HCT116 (cell line): Measurements from ENCODE around the gene C1orf174. TPM values are rescaled to one million over a fixed set of nuclear protein-coding genes. Genes with fewer than 3 reads are reported as not detected.

Experiments
- ATAC-seq: fragments of 200-7000 bp; cut with Tn5 transposase; 2 replicates; pipeline ENCODE4 v1.9.1; 2020; ENCODE audit warnings: mild to moderate bottlenecking, moderate library complexity
- BruUV-seq: library from RNA; stranded (reverse); fragments of 400-500 nt; replicated peaks from 2 replicates; lab custom pipeline; 2021; lab: Mats Ljungman, UMichigan
- CTCF ChIA-PET: fragments of 300-600 bp; sonication (Branson Sonifier 250); formaldehyde crosslinking; loops from one replicate; lab custom pipeline; 2021; ENCODE audit warnings: antibody characterized with exemption; lab: Charles Lee
- POLR2A ChIA-PET: fragments of 300-600, 350-600 bp; sonication (Branson Sonifier 250); formaldehyde crosslinking; loops from one replicate; lab custom pipeline; 2021; ENCODE audit warnings: antibody characterized with exemption; lab: Charles Lee
- RAD21 ChIA-PET, 2 experiments: fragments of 300-600 bp; sonication (Branson Sonifier 250); formaldehyde crosslinking; loops; one replicate each; lab custom pipeline; 2023; ENCODE audit warnings: low total read pairs in 2 of 2; ENCODE audit not compliant: uncharacterized antibody in 2 of 2, unreplicated experiment in 2 of 2, low non-redundant PET in 1 of 2; lab: Charles Lee
- DNase-seq: peaks from one replicate; pipeline ENCODE4 v3.0.0-alpha.2; 2010; ENCODE audit warnings: low read depth, low spot score
- H2AFZ ChIP-seq: fragments of 200-600 bp; shearing (Covaris generic), sonication (generic); 2 replicates; pipeline ENCODE4 v1.6.1; 2017; ENCODE audit warnings: low read depth, mixed run types, mixed read lengths, antibody characterized with exemption, low read length; ENCODE audit not compliant: poor library complexity, severe bottlenecking
- H3K27ac ChIP-seq: 2 replicates; pipeline ENCODE4 v1.5.1; 2012; ENCODE audit warnings: low read depth, low read length
- H3K27me3 ChIP-seq: fragments of 200-600 bp; sonication (generic); 2 replicates; pipeline ENCODE4 v1.6.1; 2016; ENCODE audit warnings: mixed run types, low read length, mixed read lengths; ENCODE audit not compliant: insufficient read depth
- H3K36me3 ChIP-seq, 2 experiments: fragments of 200-500 bp in 1 of 2; fragments of 200-600 bp in 1 of 2; sonication (Bioruptor generic) in 1 of 2; sonication (generic) in 1 of 2; 2 replicates each; pipeline versions ENCODE4 v1.5.1 to v1.6.1; 2014 to 2016; ENCODE audit warnings: low read length in 2 of 2, inconsistent platforms in 1 of 2, mixed read lengths in 1 of 2, mixed run types in 1 of 2; ENCODE audit not compliant: insufficient read depth in 2 of 2, control insufficient read depth in 1 of 2
- H3K4me1 ChIP-seq, 2 experiments: fragments of 200-600 bp in 1 of 2; sonication (generic) in 1 of 2; 2 replicates each; pipeline versions ENCODE4 v1.5.1 to v1.6.1; 2012 to 2017; ENCODE audit warnings: low read length in 2 of 2, inconsistent platforms in 1 of 2, mild to moderate bottlenecking in 1 of 2, mixed read lengths in 1 of 2, mixed run types in 1 of 2, moderate library complexity in 1 of 2; ENCODE audit not compliant: insufficient read depth in 2 of 2, control insufficient read depth in 1 of 2
- H3K4me2 ChIP-seq: fragments of 200-600 bp; sonication (generic); 2 replicates; pipeline ENCODE4 v1.6.1; 2017; ENCODE audit warnings: mixed run types, low read length, mixed read lengths
- H3K4me3 ChIP-seq, 2 experiments: fragments of 200-600 bp in 1 of 2; sonication (generic) in 1 of 2; replicated peaks in 1 of 2; 2 replicates each; pipeline ENCODE4 v1.5.1; 2011 to 2016; ENCODE audit warnings: low read length in 2 of 2, control low read depth in 1 of 2, low read depth in 1 of 2, mild to moderate bottlenecking in 1 of 2, mixed read lengths in 1 of 2, mixed run types in 1 of 2
- H3K79me2 ChIP-seq: fragments of 200-600 bp; sonication (generic); 2 replicates; pipeline ENCODE4 v1.6.1; 2017; ENCODE audit warnings: mild to moderate bottlenecking, mixed run types, low read length, moderate library complexity, mixed read lengths; ENCODE audit not compliant: insufficient read depth
- H3K9ac ChIP-seq: fragments of 200-600 bp; sonication (generic); 2 replicates; pipeline ENCODE4 v1.6.1; 2016; ENCODE audit warnings: low read length, mixed read lengths
- H3K9me2 ChIP-seq: fragments of 200-600 bp; sonication (generic), shearing (Covaris generic); 2 replicates; pipeline ENCODE4 v1.6.1; 2017; ENCODE audit warnings: mixed run types, mild to moderate bottlenecking, moderate library complexity; ENCODE audit not compliant: insufficient read depth
- H3K9me3 ChIP-seq, 2 experiments: fragments of 200-500 bp in 1 of 2; fragments of 200-600 bp in 1 of 2; sonication (Bioruptor generic) in 1 of 2; sonication (generic) in 1 of 2; 2 replicates each; pipeline ENCODE4 v1.6.1; 2014 to 2017; ENCODE audit warnings: low read length in 2 of 2, mixed read lengths in 2 of 2, inconsistent platforms in 1 of 2, low read depth in 1 of 2, mild to moderate bottlenecking in 1 of 2, mixed run types in 1 of 2, moderate library complexity in 1 of 2; ENCODE audit not compliant: control insufficient read depth in 1 of 2, insufficient read depth in 1 of 2
- H4K20me1 ChIP-seq: fragments of 200-600 bp; sonication (generic), shearing (Covaris generic); 2 replicates; pipeline ENCODE4 v1.6.1; 2017; ENCODE audit warnings: mixed run types, mild to moderate bottlenecking, moderate library complexity; ENCODE audit not compliant: insufficient read depth
- CBX3 ChIP-seq: IDR thresholded peaks from 2 replicates; pipeline ENCODE4 v1.6.1; 2012; ENCODE audit warnings: low read depth
- CEBPB ChIP-seq: IDR thresholded peaks from 2 replicates; pipeline ENCODE4 v1.6.1; 2012; ENCODE audit warnings: low read depth
- EGR1 ChIP-seq: IDR thresholded peaks from 2 replicates; pipeline ENCODE4 v1.6.1; 2012; ENCODE audit warnings: low read depth
- ELF1 ChIP-seq: IDR thresholded peaks from 2 replicates; pipeline ENCODE4 v1.6.1; 2012; ENCODE audit warnings: low read depth, borderline replicate concordance
- EZH2 ChIP-seq: fragments of 200-600 bp; sonication (generic); IDR thresholded peaks from 2 replicates; pipeline ENCODE4 v1.6.1; 2017; ENCODE audit warnings: antibody characterized with exemption, mixed run types
- EZH2phosphoT487 ChIP-seq: fragments of 200-600 bp; IDR thresholded peaks from 2 replicates; pipeline ENCODE4 v1.6.1; 2018; ENCODE audit warnings: antibody characterized with exemption, borderline replicate concordance
- FOSL1 ChIP-seq: IDR thresholded peaks from 2 replicates; pipeline ENCODE4 v1.6.1; 2012; ENCODE audit warnings: low read depth
- JUND ChIP-seq: IDR thresholded peaks from 2 replicates; pipeline ENCODE4 v1.6.1; 2012
- POLR2A ChIP-seq: IDR thresholded peaks from 2 replicates; pipeline ENCODE4 v1.7.0; 2011; ENCODE audit warnings: borderline replicate concordance; ENCODE audit not compliant: insufficient read depth, insufficient read length; ENCODE audit errors: extremely low read depth
- RAD21 ChIP-seq: IDR thresholded peaks from 2 replicates; pipeline ENCODE4 v1.6.1; 2012; ENCODE audit warnings: low read depth, mild to moderate bottlenecking
- SIN3A ChIP-seq: IDR thresholded peaks from 2 replicates; pipeline ENCODE4 v1.6.1; 2012; ENCODE audit warnings: low read depth
- SP1 ChIP-seq: IDR thresholded peaks from 2 replicates; pipeline ENCODE4 v1.6.1; 2012; ENCODE audit warnings: low read depth
- SRF ChIP-seq: IDR thresholded peaks from 2 replicates; pipeline ENCODE4 v1.6.1; 2012; ENCODE audit warnings: low read depth
- TCF7L2 ChIP-seq: IDR thresholded peaks from 2 replicates; pipeline ENCODE4 v1.7.0; 2011; ENCODE audit warnings: borderline replicate concordance, inconsistent platforms; ENCODE audit not compliant: insufficient read depth, insufficient read length; ENCODE audit errors: extremely low read depth
- YY1 ChIP-seq: IDR thresholded peaks from 2 replicates; pipeline ENCODE4 v1.6.1; 2011; ENCODE audit warnings: low read length, low read depth, moderate library complexity, mild to moderate bottlenecking; ENCODE audit not compliant: insufficient replicate concordance; ENCODE audit errors: extremely low read depth
- intact Hi-C: fragments of 100-400 bp; cut with micrococcal nuclease; formaldehyde crosslinking; loops from 2 replicates; pipeline ENCODE4 v1.10.0; 2022
- total RNA-seq: library from RNA; stranded (reverse); gene quantifications from one replicate; pipeline ENCODE4 v1.2.1, GENCODE V29; 2021; ENCODE audit not compliant: unreplicated experiment
- TF ChIP-seq, protein P1 (sequence below): IDR thresholded peaks from 2 replicates; pipeline ENCODE4 v1.6.1; 2012
- TF ChIP-seq, protein P2 (sequence below): IDR thresholded peaks from 2 replicates; pipeline ENCODE4 v1.6.1; 2011; ENCODE audit warnings: mild to moderate bottlenecking, low read length, moderate library complexity; ENCODE audit not compliant: insufficient replicate concordance; ENCODE audit errors: extremely low read depth
- TF ChIP-seq, protein P3 (sequence below): IDR thresholded peaks from 2 replicates; pipeline ENCODE4 v1.6.1; 2012; ENCODE audit warnings: low read depth
- TF ChIP-seq, protein P4 (sequence below): IDR thresholded peaks from 2 replicates; pipeline ENCODE4 v1.6.1; 2012
- TF ChIP-seq, protein P5 (sequence below), 3 experiments: fragments of 200-600 bp in 1 of 3; sonication (generic) in 1 of 3; IDR thresholded peaks in 2 of 3; conservative IDR thresholded peaks in 1 of 3; 2 replicates each; pipeline ENCODE4 v1.5.1; 2012 to 2017; ENCODE audit warnings: low read depth in 2 of 3, low read length in 2 of 3, antibody characterized with exemption in 1 of 3, borderline replicate concordance in 1 of 3, control low read depth in 1 of 3, mild to moderate bottlenecking in 1 of 3, mixed read lengths in 1 of 3, mixed run types in 1 of 3, moderate library complexity in 1 of 3; ENCODE audit not compliant: insufficient read depth in 1 of 3

Gene C1orf174
- total RNA-seq, 1 experiment from 2014 or later: 33.7 TPM

DNA sequence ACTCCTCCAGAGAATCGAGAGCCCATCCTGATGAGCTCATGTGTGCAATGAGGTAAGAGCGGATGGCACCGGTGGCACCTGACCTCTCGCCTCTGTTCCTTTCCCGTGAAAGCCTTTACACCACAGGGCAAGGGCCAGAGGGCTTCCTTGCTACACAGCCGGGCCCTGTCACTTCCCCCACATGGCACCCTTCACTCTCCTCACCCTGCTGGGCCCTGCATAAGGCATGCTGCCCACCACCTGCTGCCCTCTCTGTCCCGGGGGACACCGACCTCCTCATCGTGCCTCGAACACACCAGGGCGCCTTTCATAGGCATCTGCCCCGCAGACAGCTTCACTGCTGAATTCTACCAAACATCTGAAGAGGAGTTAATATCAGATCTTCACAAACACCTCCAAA, 45.1 kb upstream of the C1orf174 start:
- no peak for DNase-seq
- H2AFZ ChIP-seq: no peak overlapping the region
- no peaks in the 10 kb centered on the region for H3K36me3 ChIP-seq
- RAD21 ChIA-PET: no interaction called here
- no peaks in the 10 kb centered on the region for H3K79me2 ChIP-seq
- no peaks in the 10 kb centered on the region for H4K20me1 ChIP-seq
- H3K9me2 ChIP-seq: no peaks in the 10 kb centered on the region
- no peak for ATAC-seq
- H3K4me3 ChIP-seq: no peak overlapping the region
- H3K9ac ChIP-seq: no peak overlapping the region
- H3K4me1 ChIP-seq: no peaks in the 10 kb centered on the region
- POLR2A ChIA-PET: no interaction called here
- TF ChIP-seq, protein P1, sequence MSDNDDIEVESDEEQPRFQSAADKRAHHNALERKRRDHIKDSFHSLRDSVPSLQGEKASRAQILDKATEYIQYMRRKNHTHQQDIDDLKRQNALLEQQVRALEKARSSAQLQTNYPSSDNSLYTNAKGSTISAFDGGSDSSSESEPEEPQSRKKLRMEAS: no peak
- TF ChIP-seq YY1: no peak
- TF ChIP-seq JUND: no peak
- no peak for TF ChIP-seq FOSL1
- no peak for TF ChIP-seq EZH2
- no peak for TF ChIP-seq CEBPB
- TF ChIP-seq CBX3: no peak
- TF ChIP-seq, protein P2, sequence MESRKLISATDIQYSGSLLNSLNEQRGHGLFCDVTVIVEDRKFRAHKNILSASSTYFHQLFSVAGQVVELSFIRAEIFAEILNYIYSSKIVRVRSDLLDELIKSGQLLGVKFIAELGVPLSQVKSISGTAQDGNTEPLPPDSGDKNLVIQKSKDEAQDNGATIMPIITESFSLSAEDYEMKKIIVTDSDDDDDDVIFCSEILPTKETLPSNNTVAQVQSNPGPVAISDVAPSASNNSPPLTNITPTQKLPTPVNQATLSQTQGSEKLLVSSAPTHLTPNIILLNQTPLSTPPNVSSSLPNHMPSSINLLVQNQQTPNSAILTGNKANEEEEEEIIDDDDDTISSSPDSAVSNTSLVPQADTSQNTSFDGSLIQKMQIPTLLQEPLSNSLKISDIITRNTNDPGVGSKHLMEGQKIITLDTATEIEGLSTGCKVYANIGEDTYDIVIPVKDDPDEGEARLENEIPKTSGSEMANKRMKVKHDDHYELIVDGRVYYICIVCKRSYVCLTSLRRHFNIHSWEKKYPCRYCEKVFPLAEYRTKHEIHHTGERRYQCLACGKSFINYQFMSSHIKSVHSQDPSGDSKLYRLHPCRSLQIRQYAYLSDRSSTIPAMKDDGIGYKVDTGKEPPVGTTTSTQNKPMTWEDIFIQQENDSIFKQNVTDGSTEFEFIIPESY: no peak
- TF ChIP-seq, protein P3, sequence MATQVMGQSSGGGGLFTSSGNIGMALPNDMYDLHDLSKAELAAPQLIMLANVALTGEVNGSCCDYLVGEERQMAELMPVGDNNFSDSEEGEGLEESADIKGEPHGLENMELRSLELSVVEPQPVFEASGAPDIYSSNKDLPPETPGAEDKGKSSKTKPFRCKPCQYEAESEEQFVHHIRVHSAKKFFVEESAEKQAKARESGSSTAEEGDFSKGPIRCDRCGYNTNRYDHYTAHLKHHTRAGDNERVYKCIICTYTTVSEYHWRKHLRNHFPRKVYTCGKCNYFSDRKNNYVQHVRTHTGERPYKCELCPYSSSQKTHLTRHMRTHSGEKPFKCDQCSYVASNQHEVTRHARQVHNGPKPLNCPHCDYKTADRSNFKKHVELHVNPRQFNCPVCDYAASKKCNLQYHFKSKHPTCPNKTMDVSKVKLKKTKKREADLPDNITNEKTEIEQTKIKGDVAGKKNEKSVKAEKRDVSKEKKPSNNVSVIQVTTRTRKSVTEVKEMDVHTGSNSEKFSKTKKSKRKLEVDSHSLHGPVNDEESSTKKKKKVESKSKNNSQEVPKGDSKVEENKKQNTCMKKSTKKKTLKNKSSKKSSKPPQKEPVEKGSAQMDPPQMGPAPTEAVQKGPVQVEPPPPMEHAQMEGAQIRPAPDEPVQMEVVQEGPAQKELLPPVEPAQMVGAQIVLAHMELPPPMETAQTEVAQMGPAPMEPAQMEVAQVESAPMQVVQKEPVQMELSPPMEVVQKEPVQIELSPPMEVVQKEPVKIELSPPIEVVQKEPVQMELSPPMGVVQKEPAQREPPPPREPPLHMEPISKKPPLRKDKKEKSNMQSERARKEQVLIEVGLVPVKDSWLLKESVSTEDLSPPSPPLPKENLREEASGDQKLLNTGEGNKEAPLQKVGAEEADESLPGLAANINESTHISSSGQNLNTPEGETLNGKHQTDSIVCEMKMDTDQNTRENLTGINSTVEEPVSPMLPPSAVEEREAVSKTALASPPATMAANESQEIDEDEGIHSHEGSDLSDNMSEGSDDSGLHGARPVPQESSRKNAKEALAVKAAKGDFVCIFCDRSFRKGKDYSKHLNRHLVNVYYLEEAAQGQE: no peak
- TF ChIP-seq EGR1: no peak
- TF ChIP-seq SIN3A: no peak
- TF ChIP-seq, protein P4, sequence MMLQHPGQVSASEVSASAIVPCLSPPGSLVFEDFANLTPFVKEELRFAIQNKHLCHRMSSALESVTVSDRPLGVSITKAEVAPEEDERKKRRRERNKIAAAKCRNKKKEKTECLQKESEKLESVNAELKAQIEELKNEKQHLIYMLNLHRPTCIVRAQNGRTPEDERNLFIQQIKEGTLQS: no peak
- TF ChIP-seq RAD21: no peak
- no peak for TF ChIP-seq EZH2phosphoT487
- no peak for TF ChIP-seq TCF7L2
- TF ChIP-seq ELF1: no peak
- TF ChIP-seq SRF: no peak
- TF ChIP-seq POLR2A: no peak
- TF ChIP-seq SP1: no peak
- TF ChIP-seq, protein P5, sequence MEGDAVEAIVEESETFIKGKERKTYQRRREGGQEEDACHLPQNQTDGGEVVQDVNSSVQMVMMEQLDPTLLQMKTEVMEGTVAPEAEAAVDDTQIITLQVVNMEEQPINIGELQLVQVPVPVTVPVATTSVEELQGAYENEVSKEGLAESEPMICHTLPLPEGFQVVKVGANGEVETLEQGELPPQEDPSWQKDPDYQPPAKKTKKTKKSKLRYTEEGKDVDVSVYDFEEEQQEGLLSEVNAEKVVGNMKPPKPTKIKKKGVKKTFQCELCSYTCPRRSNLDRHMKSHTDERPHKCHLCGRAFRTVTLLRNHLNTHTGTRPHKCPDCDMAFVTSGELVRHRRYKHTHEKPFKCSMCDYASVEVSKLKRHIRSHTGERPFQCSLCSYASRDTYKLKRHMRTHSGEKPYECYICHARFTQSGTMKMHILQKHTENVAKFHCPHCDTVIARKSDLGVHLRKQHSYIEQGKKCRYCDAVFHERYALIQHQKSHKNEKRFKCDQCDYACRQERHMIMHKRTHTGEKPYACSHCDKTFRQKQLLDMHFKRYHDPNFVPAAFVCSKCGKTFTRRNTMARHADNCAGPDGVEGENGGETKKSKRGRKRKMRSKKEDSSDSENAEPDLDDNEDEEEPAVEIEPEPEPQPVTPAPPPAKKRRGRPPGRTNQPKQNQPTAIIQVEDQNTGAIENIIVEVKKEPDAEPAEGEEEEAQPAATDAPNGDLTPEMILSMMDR (IDR thresholded peaks at IDR 0.05 in 2 of 3, conservative IDR thresholded peaks at IDR 0.05 in 1 of 3; ENCODE audit: borderline replicate concordance in 1 of 3, insufficient read depth in 1 of 3, low read depth in 2 of 3, low read length in 2 of 3): no peak
- H3K27me3 ChIP-seq: 0 out of 2 replicates have a peak, but pooled peaks cover 4% of the 10 kb centered on the region
- no peak overlapping the region for H3K27ac ChIP-seq
- no peak overlapping the region for H3K4me2 ChIP-seq
- CTCF ChIA-PET: no interaction called here
- BruUV-seq: no TSS peak
- H3K9me3 ChIP-seq: no peaks in the 10 kb centered on the region
- intact Hi-C loops: no loop called here
